ENCODE data around the gene RASGRP4. TPM values are rescaled to one million over a fixed set of nuclear protein-coding genes. Genes with fewer than 3 reads are reported as not detected.

Gene RASGRP4, protein sequence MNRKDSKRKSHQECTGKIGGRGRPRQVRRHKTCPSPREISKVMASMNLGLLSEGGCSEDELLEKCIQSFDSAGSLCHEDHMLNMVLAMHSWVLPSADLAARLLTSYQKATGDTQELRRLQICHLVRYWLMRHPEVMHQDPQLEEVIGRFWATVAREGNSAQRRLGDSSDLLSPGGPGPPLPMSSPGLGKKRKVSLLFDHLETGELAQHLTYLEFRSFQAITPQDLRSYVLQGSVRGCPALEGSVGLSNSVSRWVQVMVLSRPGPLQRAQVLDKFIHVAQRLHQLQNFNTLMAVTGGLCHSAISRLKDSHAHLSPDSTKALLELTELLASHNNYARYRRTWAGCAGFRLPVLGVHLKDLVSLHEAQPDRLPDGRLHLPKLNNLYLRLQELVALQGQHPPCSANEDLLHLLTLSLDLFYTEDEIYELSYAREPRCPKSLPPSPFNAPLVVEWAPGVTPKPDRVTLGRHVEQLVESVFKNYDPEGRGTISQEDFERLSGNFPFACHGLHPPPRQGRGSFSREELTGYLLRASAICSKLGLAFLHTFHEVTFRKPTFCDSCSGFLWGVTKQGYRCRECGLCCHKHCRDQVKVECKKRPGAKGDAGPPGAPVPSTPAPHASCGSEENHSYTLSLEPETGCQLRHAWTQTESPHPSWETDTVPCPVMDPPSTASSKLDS
- not detected in 2 replicates for total RNA-seq

DNA sequence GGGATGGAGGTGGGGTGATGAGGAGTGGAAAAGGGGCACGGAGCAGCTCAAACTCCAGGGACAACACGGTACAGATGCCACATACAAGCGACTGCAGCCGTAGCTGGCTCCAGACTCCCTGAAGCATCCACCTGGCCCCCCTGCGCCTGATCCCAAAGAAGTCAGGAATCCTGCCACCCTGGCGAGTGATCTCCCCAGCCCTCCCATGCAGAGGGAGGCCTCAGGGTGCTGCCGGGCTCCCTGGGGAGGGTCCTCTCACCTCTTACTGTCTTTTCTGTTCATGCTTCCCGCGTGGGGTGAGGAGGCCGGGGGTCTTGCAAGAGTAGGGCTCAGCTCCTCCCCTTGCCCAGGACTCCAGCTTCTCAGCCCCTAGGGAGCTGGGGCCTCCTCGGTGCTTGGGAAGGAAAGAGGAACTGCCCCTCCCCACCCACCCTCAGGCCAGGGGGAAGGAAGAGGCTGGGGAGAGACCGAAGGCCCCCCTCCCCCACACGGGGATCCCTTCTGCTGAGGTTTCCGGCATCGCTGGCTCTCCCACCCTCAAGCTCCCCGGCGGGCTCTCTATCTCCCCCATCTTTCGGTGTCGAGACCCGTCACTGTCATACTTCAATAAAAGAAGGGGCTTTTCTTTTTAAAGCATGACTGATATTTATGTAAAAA, at the start of gene RASGRP4:
Gene RASGRP4, minus strand, starts transcription at position 410 of the 657 bp plus-strand sequence. Its CDS starts 128 bp downstream, at position 282.

DNA sequence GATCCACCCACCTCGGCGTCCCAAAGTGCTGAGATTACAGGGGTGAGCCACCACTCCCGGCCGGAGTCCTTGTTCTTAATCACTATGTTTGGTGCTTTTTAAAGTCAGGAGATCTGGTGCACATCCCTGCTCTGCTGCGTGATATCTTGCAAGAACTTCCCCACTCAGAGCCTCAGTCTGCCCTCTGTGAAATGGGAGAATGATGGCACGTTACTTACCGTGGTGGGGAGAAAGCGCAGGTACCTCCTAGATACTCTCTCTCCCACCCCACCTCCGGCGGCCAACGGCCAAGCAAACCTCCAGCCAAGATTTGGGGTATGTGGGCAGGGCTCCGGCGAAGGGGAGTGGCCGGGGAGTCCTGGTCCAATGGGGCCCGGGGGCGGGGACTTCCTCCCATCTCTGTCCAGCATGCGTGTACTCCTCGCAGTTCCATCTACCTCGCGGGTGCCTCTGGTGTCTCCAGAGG, 7.3 kb upstream of the RASGRP4 start, which contains the start of gene RYR1:
Gene RYR1, plus strand, starts transcription at position 424 of the 466 bp plus-strand sequence. CDS start 139 bp downstream, outside the sequence.

DNA sequence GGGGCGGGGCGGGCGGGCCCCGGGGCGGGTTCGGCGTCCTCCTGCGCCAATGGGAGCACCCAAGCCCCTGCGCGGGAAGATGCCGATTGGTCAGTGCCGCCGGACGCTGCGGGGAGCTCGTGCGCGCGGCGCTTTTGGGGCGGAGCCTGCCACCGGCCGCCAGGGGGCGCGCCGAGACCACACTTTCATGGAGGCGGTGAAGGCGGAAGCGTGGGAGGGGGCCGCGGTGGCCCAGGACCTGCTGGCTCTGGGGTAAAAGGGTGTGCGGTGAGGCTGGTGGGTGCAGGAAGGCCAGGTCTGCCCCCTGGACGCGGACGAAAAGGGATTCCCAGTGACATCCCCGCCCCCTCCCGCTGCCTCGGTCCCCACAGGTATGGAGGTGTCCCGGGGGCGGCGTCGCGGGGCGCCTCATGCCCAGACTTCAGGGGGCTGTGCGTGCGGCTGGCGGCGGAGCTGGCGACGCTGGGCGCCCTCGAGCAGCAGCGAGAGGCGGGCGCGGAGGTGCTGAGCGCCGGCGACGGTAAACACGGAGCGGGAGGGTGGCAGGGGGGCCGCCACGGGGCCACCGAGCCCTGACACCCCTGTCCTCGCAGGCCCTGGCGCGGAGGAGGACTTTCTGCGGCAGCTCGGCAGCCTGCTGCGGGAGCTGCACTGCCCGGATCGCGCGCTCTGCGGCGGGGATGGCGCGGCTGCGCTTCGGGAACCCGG, 22.9 kb downstream of the RASGRP4 start, which contains the start of gene FAM98C:
Gene FAM98C, plus strand, starts transcription at position 127 of the 708 bp plus-strand sequence. Its CDS starts 61 bp downstream, at position 188.

DNA sequence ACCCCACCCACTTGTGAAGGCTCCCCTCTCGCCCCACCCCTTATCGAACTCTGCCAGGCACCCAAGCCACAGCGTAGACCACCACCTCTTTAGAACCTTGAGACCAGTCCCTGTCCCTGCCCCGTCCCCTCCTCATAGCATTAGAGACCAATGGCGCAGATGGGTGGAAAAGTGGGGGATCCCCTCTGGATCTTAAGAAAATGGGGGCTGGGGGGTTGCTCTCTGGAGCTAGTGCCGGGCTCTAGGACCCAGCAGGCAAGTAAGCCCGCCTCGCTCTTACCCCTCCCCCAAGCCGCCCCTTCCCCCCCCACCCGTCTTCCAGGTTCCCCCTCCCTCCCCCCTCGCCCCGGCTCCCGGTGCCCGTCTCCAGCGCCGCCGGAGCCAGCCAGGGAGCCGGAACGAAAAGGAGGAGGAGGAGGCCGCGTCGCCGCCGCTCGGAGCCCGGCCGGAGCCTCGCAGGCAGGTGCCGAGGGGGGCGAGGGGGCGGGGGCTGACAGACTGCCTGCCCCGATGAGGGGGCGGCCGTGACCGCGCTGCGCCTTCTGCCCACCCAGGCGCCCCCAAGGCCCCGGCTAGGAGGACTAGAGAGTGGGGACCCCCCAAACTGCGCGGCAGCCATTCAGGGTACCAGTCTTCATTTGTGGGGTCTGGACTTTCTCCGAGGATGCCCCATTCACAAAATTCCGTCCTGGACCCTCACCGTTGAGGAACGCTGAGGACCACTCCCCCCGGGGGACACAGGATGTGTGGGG, 37.5 kb downstream of the RASGRP4 start, which contains the start of gene SPRED3:
Gene SPRED3, plus strand, starts transcription at position 349 of the 752 bp plus-strand sequence. CDS start 1,606 bp downstream, outside the sequence.

DNA sequence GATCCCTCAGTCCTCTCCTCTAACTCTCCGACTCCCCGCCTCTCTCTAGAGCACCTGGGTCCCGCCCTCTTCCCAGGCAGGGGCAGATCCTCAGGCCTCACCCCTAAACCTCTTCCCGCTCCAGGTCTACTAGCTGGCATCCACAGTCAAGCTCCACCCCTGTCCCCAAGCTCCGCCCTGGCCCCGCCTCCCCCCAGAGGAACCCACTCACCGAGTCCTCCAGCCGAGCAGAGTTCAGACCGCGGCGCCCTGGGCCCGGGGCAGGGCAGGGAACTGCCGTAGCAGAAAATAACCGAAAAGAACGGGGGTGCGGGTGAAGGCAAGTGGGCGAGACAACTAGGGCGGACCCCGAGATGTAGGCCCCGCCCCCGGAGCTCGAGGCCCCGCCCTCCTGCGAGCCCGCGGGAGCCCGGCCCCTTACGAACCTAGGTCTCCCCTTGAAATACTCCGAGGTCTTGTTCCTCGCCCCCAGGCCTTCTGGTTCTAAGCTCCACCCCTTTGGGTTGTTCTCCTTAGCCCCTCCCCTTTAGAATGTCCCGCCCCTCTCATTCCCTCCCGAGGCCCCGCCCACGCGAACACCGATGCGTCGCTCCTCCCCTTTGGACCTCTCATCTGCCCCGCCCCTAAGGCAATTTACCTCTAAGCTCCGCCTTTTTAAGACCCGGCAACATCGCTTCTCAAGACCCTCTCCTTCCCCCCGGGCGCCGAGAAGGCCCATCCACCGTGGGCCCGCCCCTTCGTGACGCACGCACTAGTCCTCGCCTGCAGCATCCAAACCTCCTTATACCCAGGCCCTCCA, 38.3 kb downstream of the RASGRP4 start, which contains the start of gene GGN:
Gene GGN, minus strand, starts transcription at position 485 of the 799 bp plus-strand sequence. CDS start 773 bp downstream, outside the sequence.

DNA sequence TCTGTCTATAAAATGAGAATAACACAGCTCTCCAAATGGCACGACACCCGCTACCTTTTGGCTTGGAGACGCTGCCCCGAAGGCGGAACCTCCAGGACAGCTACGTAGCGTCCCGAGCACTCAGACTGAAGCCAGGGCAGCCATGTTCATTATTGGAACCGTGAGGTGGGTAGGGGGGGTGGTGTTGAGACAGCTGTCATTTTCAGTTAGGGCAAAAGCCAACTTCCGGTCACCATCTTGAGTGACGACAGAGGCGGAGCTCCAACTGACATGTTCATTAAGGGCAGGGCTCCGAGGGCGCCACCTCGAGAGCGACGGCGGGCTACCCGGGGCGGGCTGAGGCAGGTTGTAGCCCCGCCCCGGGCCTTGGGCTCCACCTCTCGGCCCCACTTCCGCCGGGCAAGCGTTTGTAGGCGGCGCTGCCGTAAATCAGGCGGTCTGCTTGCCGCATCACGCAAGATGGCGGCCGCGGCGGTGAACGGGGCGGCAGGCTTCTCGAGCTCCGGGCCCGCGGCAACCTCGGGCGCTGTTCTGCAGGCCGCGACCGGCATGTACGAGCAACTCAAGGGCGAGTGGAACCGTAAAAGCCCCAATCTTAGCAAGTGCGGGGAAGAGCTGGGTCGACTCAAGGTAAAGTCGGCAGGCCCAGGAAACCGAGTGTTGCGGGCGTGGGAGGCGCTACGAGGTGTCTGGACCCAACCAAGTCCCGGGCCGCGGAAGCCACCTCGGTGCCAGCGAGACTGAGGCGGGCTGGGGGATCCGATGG, 51.5 kb downstream of the RASGRP4 start, which contains the start of gene PSMD8:
Gene PSMD8, plus strand, starts transcription at position 240 of the 766 bp plus-strand sequence. Its CDS starts 31 bp downstream, at position 271.

Other genes with a start within 250 kb of the RASGRP4 start
- 0.63 and 2.9 TPM in 2 replicates for gene DPF1, start 202.0 kb downstream of the RASGRP4 start, total RNA-seq
- 26.5 and 37.6 TPM in 2 replicates for gene PPP1R14A, start 169.8 kb downstream of the RASGRP4 start, total RNA-seq
- gene SPINT2, start 161.6 kb downstream of the RASGRP4 start, total RNA-seq: 234 and 512 TPM in 2 replicates
- gene C19orf33, start 122.0 kb downstream of the RASGRP4 start, total RNA-seq: 209 and 318 TPM in 2 replicates
- gene YIF1B, start 110.3 kb downstream of the RASGRP4 start, total RNA-seq: 114 and 149 TPM in 2 replicates
- 5.7 and 8.5 TPM in 2 replicates for gene KCNK6, start 106.4 kb downstream of the RASGRP4 start, total RNA-seq
- 0.16 and 0.51 TPM in 2 replicates for gene CATSPERG, start 90.4 kb downstream of the RASGRP4 start, total RNA-seq
- gene PSMD8, start 51.6 kb downstream of the RASGRP4 start, total RNA-seq: 403 and 452 TPM in 2 replicates
- gene GGN, start 38.2 kb downstream of the RASGRP4 start, total RNA-seq: 1.1 and 1.3 TPM in 2 replicates
- gene SPRED3, start 37.5 kb downstream of the RASGRP4 start, total RNA-seq: 0.81 and 1.5 TPM in 2 replicates
- gene FAM98C, start 23.1 kb downstream of the RASGRP4 start, total RNA-seq: 11.6 and 15.1 TPM in 2 replicates
- gene RYR1, start 7.5 kb upstream of the RASGRP4 start, total RNA-seq: under 0.01 and 0.13 TPM in 2 replicates
- 0.25 and 0.33 TPM in 2 replicates for gene MAP4K1, start 191.7 kb upstream of the RASGRP4 start, total RNA-seq
- 474 and 580 TPM in 2 replicates for gene EIF3K, start 193.0 kb upstream of the RASGRP4 start, total RNA-seq
- 750 and 874 TPM in 2 replicates for gene ACTN4, start 221.4 kb upstream of the RASGRP4 start, total RNA-seq

All from mesangial cell (primary cell).